ENCODE results near the gene ZNF564.
A peak's percentile ranks its signal among the peaks of the same experiment; 100 is the strongest.

ZNF564 gene

GRCh38 chr19:12484371-12485051 lies 66.8 kb downstream of the ZNF564 start, which contains the start of gene ZNF709:
ZNF709 (minus strand) TSS chr19:12484816; CDS start chr19:12484657, 159 bp downstream.
- Mint-ChIP-seq H3K4me3 (peak within 1 kb of the TSS; percentile 86), H3K9me3 (peaks cover 9% of the 10 kb centered on the region), H3K27me3 (ENCODE audit: low read depth) (no peaks in the 10 kb centered on the region), H3K27ac (peak within 1 kb of the TSS; percentile 64), H3K36me3 (ENCODE audit: low read depth) (peaks cover 4% of the 10 kb centered on the region), H3K4me1 (ENCODE audit: low read depth) (peaks cover 18% of the 10 kb centered on the region)

- H3K27ac Mint-ChIP-seq = peak overlapping the region; percentile 55
Observed at GRCh38 chr19:12484011-12484370, 67.3 kb downstream of the ZNF564 start.

GRCh38 chr19:12482509-12482886 lies 68.8 kb downstream of the ZNF564 start:
- H3K4me3 Mint-ChIP-seq = peak overlapping the region; percentile 27
- H3K9me3 Mint-ChIP-seq = peaks cover 15% of the 10 kb centered on the region
- H3K4me1 Mint-ChIP-seq (ENCODE audit: low read depth) = peaks cover 23% of the 10 kb centered on the region
- H3K36me3 Mint-ChIP-seq (ENCODE audit: low read depth) = peaks cover 7% of the 10 kb centered on the region
- no peak overlapping the region for H3K27ac Mint-ChIP-seq
- H3K27me3 Mint-ChIP-seq (ENCODE audit: low read depth) = no peaks in the 10 kb centered on the region

More at GRCh38 chr19:12484011-12484370, 67.3 kb downstream of the ZNF564 start:
- Mint-ChIP-seq H3K4me1 (ENCODE audit: low read depth) (peaks cover 18% of the 10 kb centered on the region), H3K27me3 (ENCODE audit: low read depth) (no peaks in the 10 kb centered on the region), H3K4me3 (peak overlapping the region; percentile 86), H3K36me3 (ENCODE audit: low read depth) (peaks cover 4% of the 10 kb centered on the region), H3K9me3 (peaks cover 9% of the 10 kb centered on the region)

GRCh38 chr19:12481781-12482508 lies 69.3 kb downstream of the ZNF564 start:
- peaks cover 23% of the 10 kb centered on the region for H3K4me1 Mint-ChIP-seq (ENCODE audit: low read depth)
- H3K27me3 Mint-ChIP-seq (ENCODE audit: low read depth) = no peaks in the 10 kb centered on the region
- H3K4me3 Mint-ChIP-seq = no peak overlapping the region
- no peak overlapping the region for H3K27ac Mint-ChIP-seq
- H3K9me3 Mint-ChIP-seq = peaks cover 15% of the 10 kb centered on the region
- H3K36me3 Mint-ChIP-seq (ENCODE audit: low read depth) = peaks cover 7% of the 10 kb centered on the region

- Mint-ChIP-seq H3K4me3 (no peak overlapping the region), H3K27me3 (ENCODE audit: low read depth) (no peaks in the 10 kb centered on the region), H3K4me1 (ENCODE audit: low read depth) (peaks cover 12% of the 10 kb centered on the region), H3K36me3 (ENCODE audit: low read depth) (peaks cover 4% of the 10 kb centered on the region), H3K27ac (no peak overlapping the region), H3K9me3 (peaks cover 31% of the 10 kb centered on the region)
Observed at GRCh38 chr19:12478234-12478941, 72.9 kb downstream of the ZNF564 start.
